HG02973 (cell line): ENCODE results near the gene ABHD17B.
"Not testable (repeated sequence)": the region's sequence is repeated elsewhere in the genome, so short reads cannot be mapped to it uniquely, and the experiment has no call there.

Source experiments
- ATAC-seq: cut with Tn5 transposase; IDR thresholded peaks from one replicate; pipeline ENCODE4 v1.9.1; 2021; ENCODE audit warnings: moderate library complexity; ENCODE audit not compliant: unreplicated experiment

ABHD17B gene

GRCh38 chr9:71916834-71917534 is 6.0 kb upstream of the ABHD17B start:
- peak; percentile 85 for ATAC-seq

DNA sequence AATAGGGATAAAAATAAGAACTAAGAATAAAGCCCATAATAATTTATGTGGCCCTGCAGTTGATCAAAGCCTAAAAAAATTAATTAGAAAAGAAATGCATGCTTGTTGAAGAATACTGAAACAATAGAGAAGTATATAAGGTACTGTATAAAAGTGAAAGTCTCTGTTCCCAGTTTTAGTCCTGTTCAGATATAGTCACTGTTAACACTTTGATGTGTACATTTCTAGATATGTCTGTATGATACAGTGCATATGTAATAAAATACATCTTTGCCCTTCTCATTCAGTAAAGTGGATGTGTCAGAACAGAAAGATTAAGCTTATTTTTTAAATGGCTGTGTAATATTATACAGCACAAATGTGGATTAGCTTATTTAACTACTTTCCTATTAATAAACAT is 4.5 kb upstream of the ABHD17B start:
- no peak for ATAC-seq

DNA sequence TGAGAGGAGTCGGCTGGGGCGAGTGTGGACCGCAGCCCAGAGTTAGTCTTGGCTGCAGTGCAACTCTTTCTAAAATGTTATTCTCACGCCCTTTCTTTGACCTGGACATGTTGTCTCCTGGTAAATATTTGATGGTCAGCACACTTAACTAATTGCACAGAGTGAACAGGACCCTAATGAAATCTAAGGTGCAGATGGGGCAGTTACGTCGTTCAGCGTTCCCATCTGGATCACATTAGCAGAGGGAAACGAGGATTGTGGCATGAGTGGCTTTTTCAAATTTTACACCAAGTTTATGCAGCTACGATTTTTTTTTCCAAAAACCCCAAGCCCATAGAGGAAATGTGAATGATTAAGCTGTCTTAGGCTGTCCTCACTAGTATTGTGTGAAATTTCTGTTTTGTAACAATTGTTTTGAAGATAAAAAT is 929 bp upstream of the ABHD17B start:
- no peak for ATAC-seq

- ATAC-seq, result peak; percentile 13
Observed at GRCh38 chr9:71910650-71911060, 338 bp downstream of the ABHD17B start.

GRCh38 chr9:71909887-71910649 is 925 bp downstream of the ABHD17B start:
- ATAC-seq, result peak; percentile 1

DNA sequence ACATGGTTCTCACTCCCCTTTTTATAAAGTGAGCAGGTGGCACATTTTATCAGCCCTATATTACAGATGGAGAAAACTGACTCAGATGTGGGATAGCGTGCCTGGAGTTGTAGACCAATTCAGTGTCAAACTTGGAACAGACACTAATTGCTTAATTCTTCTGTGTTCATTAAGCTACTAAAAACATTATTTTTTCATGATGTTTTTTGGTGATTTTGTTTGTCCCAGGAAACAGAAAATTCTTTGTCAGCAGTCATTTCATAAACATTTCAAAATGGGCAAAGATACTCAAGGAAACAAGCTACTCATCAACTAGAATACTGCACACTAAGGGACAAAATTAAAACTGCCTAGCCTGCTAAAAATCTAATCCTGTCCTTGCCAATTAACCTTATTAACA is 2.2 kb downstream of the ABHD17B start:
- ATAC-seq, result no peak

GRCh38 chr9:71904076-71904475 is 6.9 kb downstream of the ABHD17B start:
- no peak for ATAC-seq

- ATAC-seq, result no peak
Observed at GRCh38 chr9:71901695-71902597, 9.0 kb downstream of the ABHD17B start.

- not testable (repeated sequence) for ATAC-seq
Observed at GRCh38 chr9:71898756-71899155, 12.2 kb downstream of the ABHD17B start.

GRCh38 chr9:71897577-71897976 is 13.4 kb downstream of the ABHD17B start:
- peak; percentile 57 for ATAC-seq

GRCh38 chr9:71896761-71897160 is 14.2 kb downstream of the ABHD17B start:
- ATAC-seq, result no peak

DNA sequence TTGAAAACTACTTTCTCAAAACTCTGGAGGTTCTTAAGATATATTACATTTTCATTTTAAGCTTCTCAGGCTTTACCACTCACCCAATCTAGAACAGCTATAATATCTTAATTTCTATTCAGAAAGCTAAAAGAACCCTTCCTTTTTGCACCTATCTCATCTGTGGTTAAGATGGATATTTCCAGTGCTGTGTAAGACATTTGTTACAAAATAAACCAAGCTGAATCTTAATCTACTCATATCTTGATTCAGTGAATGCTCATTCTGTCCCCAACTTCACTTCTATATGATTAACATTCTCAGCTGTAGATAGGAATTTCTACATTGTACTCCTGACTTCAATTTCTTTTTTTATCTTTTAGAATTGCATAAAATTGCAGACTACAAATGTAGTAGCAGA is 15.0 kb downstream of the ABHD17B start:
- no peak for ATAC-seq

- ATAC-seq, result no peak
Observed at GRCh38 chr9:71895117-71895516, 15.9 kb downstream of the ABHD17B start.

- no peak for ATAC-seq
Observed at GRCh38 chr9:71891557-71892189, 19.3 kb downstream of the ABHD17B start.

DNA sequence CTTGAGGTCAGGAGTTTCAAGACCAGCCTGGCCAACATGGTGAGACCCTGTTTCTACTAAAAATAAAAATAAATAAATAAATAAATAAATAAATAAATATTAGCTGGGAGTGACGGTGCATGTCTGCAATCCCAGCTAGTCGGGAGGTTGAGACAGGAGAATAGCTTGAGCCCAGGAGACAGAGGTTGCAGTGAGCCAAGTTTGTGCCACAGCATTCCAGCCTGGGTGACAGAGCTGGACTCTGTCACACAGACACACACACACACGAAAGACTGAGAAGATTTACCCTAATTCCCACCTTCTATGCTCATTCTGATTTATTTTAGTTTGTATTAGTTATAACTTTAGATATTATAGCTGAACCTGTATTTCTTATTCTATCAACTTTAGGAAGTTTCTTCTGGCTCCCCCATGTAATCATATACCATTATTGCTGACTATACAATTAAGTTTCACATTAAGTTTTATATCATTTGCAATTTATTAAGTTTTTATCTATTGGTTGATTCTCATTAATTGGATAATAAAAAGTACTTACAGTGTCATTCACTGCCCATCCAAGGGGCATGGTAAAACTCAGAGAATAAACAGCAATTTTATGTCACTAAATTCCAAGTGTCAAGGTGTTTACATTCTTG is 20.8 kb downstream of the ABHD17B start:
- ATAC-seq, result no peak

GRCh38 chr9:71887362-71887761 is 23.6 kb downstream of the ABHD17B start:
- ATAC-seq, result no peak

- ATAC-seq, result no peak
Observed at GRCh38 chr9:71886541-71886940, 24.5 kb downstream of the ABHD17B start.

- ATAC-seq, result no peak
Observed at GRCh38 chr9:71886015-71886414, 25.0 kb downstream of the ABHD17B start.

GRCh38 chr9:71885467-71885866 is 25.5 kb downstream of the ABHD17B start:
- no peak for ATAC-seq

DNA sequence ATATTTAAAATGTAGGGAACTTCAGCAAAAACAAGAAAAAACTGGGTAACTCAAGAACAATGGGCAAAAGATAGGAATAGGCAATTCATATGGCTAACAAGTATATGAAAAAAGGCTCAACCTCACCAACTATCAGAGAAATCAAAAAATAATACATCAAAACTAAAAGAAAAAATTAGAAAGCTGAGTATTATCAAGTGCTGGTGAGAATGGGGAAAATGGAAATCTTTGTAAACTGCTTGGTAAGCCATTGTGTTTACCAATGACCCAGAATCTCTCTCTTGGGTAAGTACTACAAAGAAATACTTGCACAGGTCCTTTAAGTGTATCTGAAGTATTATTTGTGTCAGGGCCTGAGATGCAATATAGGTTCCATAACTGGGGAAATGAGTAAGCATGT is 27.0 kb downstream of the ABHD17B start:
- ATAC-seq, result no peak
